GM12891 (cell line): ENCODE measurements around the gene SEPTIN5.

ENCODE experiments used
- PAX5 ChIP-seq: IDR thresholded peaks from 2 replicates; pipeline ENCODE4 v1.6.1; 2011; ENCODE audit warnings: low read length, moderate library complexity, mild to moderate bottlenecking; ENCODE audit not compliant: insufficient read depth, severe bottlenecking
- POLR2A ChIP-seq: IDR thresholded peaks from 2 replicates; pipeline ENCODE4 v1.6.1; 2011; ENCODE audit warnings: low read depth, low read length, control low read depth
- POLR2AphosphoS5 ChIP-seq: IDR thresholded peaks from 2 replicates; pipeline ENCODE4 v1.6.1; 2011; ENCODE audit warnings: low read depth, low read length, control low read depth
- POU2F2 ChIP-seq: IDR thresholded peaks from 2 replicates; pipeline ENCODE4 v1.6.1; 2011; ENCODE audit warnings: low read depth, mild to moderate bottlenecking, control low read depth, low read length, moderate library complexity
- SPI1 ChIP-seq: IDR thresholded peaks from 2 replicates; pipeline ENCODE4 v1.6.1; 2011; ENCODE audit warnings: low read depth, low read length, control low read depth
- TAF1 ChIP-seq: IDR thresholded peaks from 2 replicates; pipeline ENCODE4 v1.6.1; 2011; ENCODE audit warnings: low read depth, low read length, control low read depth

GRCh38 chr22:19762568-19763457 lies 48.5 kb downstream of the SEPTIN5 start:
- no peak for TF ChIP-seq POLR2A
- no peak for TF ChIP-seq SPI1
- no peak for TF ChIP-seq POLR2AphosphoS5
- no peak for TF ChIP-seq TAF1
- TF ChIP-seq PAX5, result no peak
- TF ChIP-seq POU2F2, result no peak
